Measurements from ENCODE around the gene FXYD2.

Gene FXYD2

GRCh38 chr11:117871160-117871559 is 46.6 kb upstream of the FXYD2 start:
- peaks cover 5 to 14% of the 10 kb centered on the region in 2 experiments for H3K4me1 ChIP-seq (ENCODE audit: control insufficient read depth in 1 of 2, insufficient read depth in 1 of 2, low read depth in 1 of 2, low read length in 1 of 2)
- TF ChIP-seq CTCF (IDR thresholded peaks at IDR 0.05), result no peak
- peaks cover 44% of the 10 kb centered on the region for H3K27me3 ChIP-seq

GRCh38 chr11:117870103-117870952 is 45.8 kb upstream of the FXYD2 start:
- H3K27me3 ChIP-seq, result peaks cover 37% of the 10 kb centered on the region
- no peak overlapping the region for H3K27ac ChIP-seq
- H3K4me1 ChIP-seq (ENCODE audit: control insufficient read depth in 1 of 2, insufficient read depth in 1 of 2, low read depth in 1 of 2, low read length in 1 of 2), result peaks cover 5 to 14% of the 10 kb centered on the region in 2 experiments
- no peaks in the 10 kb centered on the region for H3K9me3 ChIP-seq
- H3K4me3 ChIP-seq (ENCODE audit: low read depth in 1 of 2, low read length in 1 of 2), result no peak overlapping the region
- H3K36me3 ChIP-seq, result no peaks in the 10 kb centered on the region
- no peak for TF ChIP-seq CTCF (IDR thresholded peaks at IDR 0.05)

More at GRCh38 chr11:117871160-117871559, 46.6 kb upstream of the FXYD2 start:
- Histone ChIP-seq H3K27ac (no peak overlapping the region), H3K36me3 (no peaks in the 10 kb centered on the region), H3K4me3 (ENCODE audit: low read depth in 1 of 2, low read length in 1 of 2) (no peak overlapping the region), H3K9me3 (no peaks in the 10 kb centered on the region)

- TF ChIP-seq CTCF (IDR thresholded peaks at IDR 0.05), result no peak
- H3K36me3 ChIP-seq, result no peaks in the 10 kb centered on the region
- H3K4me3 ChIP-seq (ENCODE audit: low read depth in 1 of 2, low read length in 1 of 2), result no peak overlapping the region
- H3K27me3 ChIP-seq, result peaks cover 31% of the 10 kb centered on the region
- peaks cover 4 to 13% of the 10 kb centered on the region in 2 experiments for H3K4me1 ChIP-seq (ENCODE audit: control insufficient read depth in 1 of 2, insufficient read depth in 1 of 2, low read depth in 1 of 2, low read length in 1 of 2)
- H3K27ac ChIP-seq, result no peak overlapping the region
- no peaks in the 10 kb centered on the region for H3K9me3 ChIP-seq
Measured at GRCh38 chr11:117869604-117870003, 45.1 kb upstream of the FXYD2 start.

- Histone ChIP-seq H3K27ac (no peak overlapping the region), H3K27me3 (peaks cover 25% of the 10 kb centered on the region)
- TF ChIP-seq CTCF (IDR thresholded peaks at IDR 0.05), result no peak
Measured at GRCh38 chr11:117868815-117869561, 44.4 kb upstream of the FXYD2 start.

GRCh38 chr11:117868088-117868487 is 43.5 kb upstream of the FXYD2 start:
- no peaks in the 10 kb centered on the region for H3K36me3 ChIP-seq
- peaks cover 16% of the 10 kb centered on the region for H3K27me3 ChIP-seq
- H3K4me1 ChIP-seq (ENCODE audit: control insufficient read depth in 1 of 2, insufficient read depth in 1 of 2, low read depth in 1 of 2, low read length in 1 of 2), result peaks cover 0 to 2% of the 10 kb centered on the region in 2 experiments
- TF ChIP-seq CTCF (IDR thresholded peaks at IDR 0.05), result no peak
- H3K9me3 ChIP-seq, result no peaks in the 10 kb centered on the region
- H3K27ac ChIP-seq, result no peak overlapping the region
- H3K4me3 ChIP-seq (ENCODE audit: low read depth in 1 of 2, low read length in 1 of 2), result no peak overlapping the region

More at GRCh38 chr11:117868815-117869561, 44.4 kb upstream of the FXYD2 start:
- H3K36me3 ChIP-seq, result no peaks in the 10 kb centered on the region
- no peaks in the 10 kb centered on the region for H3K9me3 ChIP-seq
- no peak overlapping the region for H3K4me3 ChIP-seq (ENCODE audit: low read depth in 1 of 2, low read length in 1 of 2)
- H3K4me1 ChIP-seq (ENCODE audit: control insufficient read depth in 1 of 2, insufficient read depth in 1 of 2, low read depth in 1 of 2, low read length in 1 of 2), result peaks cover 0 to 7% of the 10 kb centered on the region in 2 experiments

Data from neutrophil (primary cell).